Urinary bladder (tissue), 4 donors: ENCODE measurements around the gene RNASEH1. TPM values are rescaled to one million over a fixed set of nuclear protein-coding genes. Genes with fewer than 3 reads are reported as not detected.
"Not testable (repeated sequence)": the region's sequence is repeated elsewhere in the genome, so short reads cannot be mapped to it uniquely, and the experiment has no call there.

Source experiments
- DNase-seq: peaks from one replicate; pipeline ENCODE4 v3.0.0-alpha.2; 2015; ENCODE audit errors: extremely low spot score
- H3K27ac ChIP-seq: one replicate; pipeline ENCODE4 v1.5.1; 2013; ENCODE audit warnings: low read depth, mild to moderate bottlenecking, moderate library complexity
- H3K36me3 ChIP-seq: one replicate; pipeline ENCODE4 v1.6.1; 2013; ENCODE audit warnings: mild to moderate bottlenecking, moderate library complexity; ENCODE audit not compliant: insufficient read depth
- H3K4me1 ChIP-seq: one replicate; pipeline ENCODE4 v1.6.1; 2013; ENCODE audit warnings: mild to moderate bottlenecking, moderate library complexity; ENCODE audit not compliant: insufficient read depth
- H3K4me3 ChIP-seq: one replicate; pipeline ENCODE4 v1.5.1; 2013; ENCODE audit warnings: low read depth, low read length
- WGBS: extraction: QIAGEN DNeasy Blood & Tissue Kit; methylation state at CpG from one replicate; pipeline ENCODE4 v1.1.7; 2013; 5-methylcytosine and 5-hydroxymethylcytosine counted together
- polyA plus RNA-seq: library from polyadenylated mRNA; stranded (reverse); fragments of 200-250 nt; gene quantifications from one replicate; pipeline ENCODE4 v1.2.3, GENCODE V29; 2013
- total RNA-seq: library from RNA; depleted of rRNA; stranded (reverse); fragments of >200 nt; gene quantifications from one replicate; pipeline ENCODE4 v1.2.3, GENCODE V29; 2014
- donor health status: healthy with polysubstance abuse.
- donor health status: healthy.

Gene RNASEH1
- total and polyA plus RNA-seq, 2 donors = 18.1 to 22.2 TPM

DNA sequence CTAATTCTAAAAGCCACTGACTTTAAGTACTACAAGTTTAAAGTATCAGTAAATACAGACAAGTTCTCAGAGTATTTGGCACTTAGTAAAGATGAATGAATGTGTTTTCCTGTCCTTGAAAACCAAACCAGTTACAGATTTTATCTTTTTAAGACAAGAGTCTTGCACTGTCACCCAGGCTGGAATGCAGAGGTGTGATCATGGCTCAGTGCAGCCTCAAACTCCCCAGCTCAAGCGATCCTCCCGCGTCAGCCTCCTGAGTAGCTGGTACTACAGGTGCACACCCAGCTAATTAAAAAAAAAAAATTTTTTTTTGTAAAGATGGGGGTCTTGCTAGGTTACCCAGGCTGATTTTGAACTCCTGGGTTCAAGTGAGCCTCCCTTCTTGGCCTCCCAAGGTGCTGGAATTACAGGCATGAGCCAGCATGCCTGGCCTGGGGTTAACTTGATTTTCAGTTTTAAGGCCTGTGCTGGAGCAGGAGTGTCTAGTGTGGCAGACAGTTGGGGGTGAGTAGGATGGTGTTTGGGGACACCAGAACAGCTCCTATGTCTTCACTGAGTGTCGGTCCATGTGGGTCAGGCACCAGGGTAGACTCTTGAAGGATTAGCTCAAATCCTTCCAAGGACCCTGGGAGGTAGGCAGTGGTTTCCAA lies 26.6 kb upstream of the RNASEH1 start:
- no peak for DNase-seq
- peaks cover 1% of the 10 kb centered on the region for H3K4me1 ChIP-seq
- peaks cover 8% of the 10 kb centered on the region for H3K36me3 ChIP-seq
- H3K27ac ChIP-seq = peak overlapping the region; percentile 64
- no peak overlapping the region for H3K4me3 ChIP-seq
- WGBS = 39% methylated on average over 4 of the region's 4 CpGs

DNA sequence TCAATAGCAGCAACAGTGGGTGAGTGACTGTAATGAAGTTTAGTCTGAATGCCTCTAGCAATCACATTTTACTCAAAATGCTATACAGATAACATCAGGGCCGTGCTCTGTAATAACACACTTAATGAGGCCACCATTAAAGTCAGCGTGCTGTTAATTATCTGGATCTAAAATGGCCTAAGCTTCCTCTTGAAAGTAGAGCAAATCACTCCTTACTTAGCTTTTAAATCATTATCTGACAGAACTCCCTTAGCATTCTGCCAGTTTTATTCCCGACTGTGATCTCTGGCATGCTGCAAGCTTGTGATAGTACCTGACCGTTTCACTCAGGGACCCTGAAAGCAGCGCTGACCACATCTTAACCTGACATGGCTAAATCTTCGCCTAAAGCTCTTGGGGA lies 25.9 kb upstream of the RNASEH1 start:
- WGBS = 64% methylated on average over 6 of the region's 6 CpGs
- H3K27ac ChIP-seq = no peak overlapping the region
- DNase-seq = no peak
- no peak overlapping the region for H3K4me3 ChIP-seq
- H3K36me3 ChIP-seq = peaks cover 9% of the 10 kb centered on the region
- peaks cover 1% of the 10 kb centered on the region for H3K4me1 ChIP-seq

DNA sequence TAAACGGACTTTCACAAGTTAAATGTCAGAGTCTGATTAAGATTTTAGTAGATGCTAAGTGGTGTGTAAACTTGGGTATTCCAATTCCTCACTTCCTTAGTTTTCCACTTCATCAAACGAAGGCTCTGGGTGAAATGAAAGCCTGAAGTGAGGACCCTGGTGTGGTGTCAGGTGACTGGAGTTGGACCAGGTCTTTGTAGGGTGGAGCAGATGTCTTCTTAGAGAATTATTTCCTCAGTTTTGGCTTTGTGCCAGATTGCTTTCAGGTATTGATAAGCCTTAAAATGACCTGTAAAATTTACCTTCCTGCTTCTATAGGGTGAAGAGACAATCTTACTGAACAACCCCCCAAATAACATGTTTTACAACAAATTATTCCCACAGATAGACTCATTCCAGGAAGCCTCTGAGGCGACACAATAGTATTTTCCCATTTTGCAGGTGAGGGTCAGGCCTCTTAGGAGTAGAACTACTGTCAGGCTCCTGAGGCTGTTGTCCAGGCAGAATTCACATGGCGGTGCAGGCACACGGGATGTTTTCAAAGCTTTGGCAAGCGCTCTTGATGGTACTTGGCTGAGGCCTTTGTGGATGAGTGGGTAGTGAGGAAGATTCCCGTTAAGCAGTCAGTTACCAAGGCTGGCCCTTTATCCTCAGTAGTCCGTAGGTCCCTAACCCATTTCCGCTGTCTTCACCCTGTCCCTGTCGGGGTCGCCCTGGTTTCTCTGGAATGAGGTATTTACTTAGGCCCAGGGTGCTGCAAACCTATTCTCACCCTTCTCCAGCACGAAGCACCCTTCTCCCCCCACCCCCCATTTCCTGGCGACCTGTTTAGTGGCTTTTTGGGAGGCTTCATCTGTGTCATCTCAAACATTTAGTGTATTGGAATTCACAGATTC lies 23.5 kb upstream of the RNASEH1 start:
- Histone ChIP-seq H3K4me1 (peaks cover 1% of the 10 kb centered on the region), H3K36me3 (peaks cover 16% of the 10 kb centered on the region)

DNA sequence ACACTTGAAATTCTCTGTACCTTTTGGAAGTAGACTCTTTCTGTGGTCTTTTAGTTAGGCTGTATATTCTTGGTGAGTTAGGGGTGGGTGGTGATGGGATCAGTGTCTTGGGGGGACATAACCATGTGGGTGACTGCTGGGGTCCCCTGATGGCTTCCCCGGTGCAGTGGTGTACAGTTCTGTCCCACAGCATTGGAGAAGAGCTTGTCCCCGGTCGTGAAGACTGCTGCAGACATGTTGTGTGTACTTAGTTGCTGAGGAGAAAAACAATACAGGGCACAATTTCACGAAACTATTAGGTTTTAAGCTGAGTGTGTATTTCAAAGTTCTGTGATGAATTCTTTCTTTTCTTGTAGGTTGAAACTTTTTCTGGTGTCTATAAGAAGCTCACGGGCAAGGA lies 22.3 kb upstream of the RNASEH1 start:
- Histone ChIP-seq H3K4me1 (peaks cover 1% of the 10 kb centered on the region), H3K4me3 (no peak overlapping the region), H3K36me3 (peaks cover 16% of the 10 kb centered on the region), H3K27ac (no peak overlapping the region)
- DNase-seq = no peak
- WGBS = 75% methylated on average over 5 of the region's 5 CpGs

More for the DNA sequence above, 23.5 kb upstream of the RNASEH1 start:
- Histone ChIP-seq H3K4me3 (no peak overlapping the region), H3K27ac (no peak overlapping the region)
- no peak for DNase-seq
- WGBS = 83% methylated on average over 13 of the region's 13 CpGs

GRCh38 chr2:3578987-3579386 lies 20.9 kb upstream of the RNASEH1 start:
- Histone ChIP-seq H3K4me1 (no peaks in the 10 kb centered on the region), H3K36me3 (peaks cover 16% of the 10 kb centered on the region), H3K27ac (no peak overlapping the region), H3K4me3 (no peak overlapping the region)
- WGBS = 81% methylated on average over 5 of the region's 5 CpGs
- DNase-seq = no peak

DNA sequence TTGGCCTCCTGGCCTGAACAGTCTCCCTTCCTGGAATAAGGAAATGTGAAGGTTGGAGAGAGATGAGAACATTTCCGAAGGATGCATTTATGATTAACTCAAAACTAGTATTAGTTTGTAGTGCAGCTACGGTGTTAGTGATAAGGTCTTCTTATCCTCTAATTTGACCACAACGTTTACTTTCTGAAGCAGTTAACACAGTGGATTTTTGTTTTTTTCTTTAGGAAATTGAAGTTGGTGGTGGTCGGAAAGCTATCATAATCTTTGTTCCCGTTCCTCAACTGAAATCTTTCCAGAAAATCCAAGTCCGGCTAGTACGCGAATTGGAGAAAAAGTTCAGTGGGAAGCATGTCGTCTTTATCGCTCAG lies 18.1 kb upstream of the RNASEH1 start:
- H3K36me3 ChIP-seq = peaks cover 14% of the 10 kb centered on the region
- not testable (repeated sequence) for H3K4me1 ChIP-seq, DNase-seq, H3K27ac ChIP-seq
- H3K4me3 ChIP-seq = peak overlapping the region; percentile 78
- 61% methylated on average over 10 of the region's 10 CpGs for WGBS

DNA sequence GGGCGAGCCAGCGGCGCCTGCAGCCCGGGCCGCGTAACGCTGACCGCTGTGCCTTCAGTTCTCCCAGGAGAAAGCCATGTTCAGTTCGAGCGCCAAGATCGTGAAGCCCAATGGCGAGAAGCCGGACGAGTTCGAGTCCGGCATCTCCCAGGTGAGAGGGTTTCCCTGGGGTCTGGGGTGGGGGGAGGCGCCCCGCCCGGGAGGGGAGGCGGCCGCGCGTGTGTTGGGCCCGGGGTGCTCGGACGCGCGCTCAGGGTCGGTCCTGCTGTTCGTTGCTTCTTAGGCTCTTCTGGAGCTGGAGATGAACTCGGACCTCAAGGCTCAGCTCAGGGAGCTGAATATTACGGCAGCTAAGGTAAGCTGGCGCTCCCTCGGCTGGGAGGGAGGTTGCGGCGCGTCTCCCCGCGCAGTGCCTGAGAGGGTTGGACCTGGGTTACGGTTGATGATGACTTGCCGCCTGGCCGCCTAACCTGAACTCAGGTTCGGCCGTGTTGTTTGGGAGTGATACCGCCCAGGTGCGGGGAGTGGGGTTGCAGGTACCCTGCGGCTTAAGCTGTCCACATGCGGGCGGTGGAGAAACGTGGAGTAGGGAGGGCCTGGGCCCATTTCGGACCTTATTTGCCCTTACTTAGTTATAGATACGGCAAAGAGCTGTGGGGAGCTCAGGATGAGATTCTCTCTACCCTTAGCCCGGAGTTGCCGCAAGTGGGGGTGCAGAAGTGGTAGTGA lies 17.6 kb upstream of the RNASEH1 start:
- Histone ChIP-seq H3K27ac (peak overlapping the region; percentile 82), H3K36me3 (peaks cover 14% of the 10 kb centered on the region), H3K4me1 (no peaks in the 10 kb centered on the region), H3K4me3 (peak overlapping the region; percentile 78)
- no peak for DNase-seq
- 1% methylated on average over 54 of the region's 54 CpGs for whole genome bisulfite sequencing

DNA sequence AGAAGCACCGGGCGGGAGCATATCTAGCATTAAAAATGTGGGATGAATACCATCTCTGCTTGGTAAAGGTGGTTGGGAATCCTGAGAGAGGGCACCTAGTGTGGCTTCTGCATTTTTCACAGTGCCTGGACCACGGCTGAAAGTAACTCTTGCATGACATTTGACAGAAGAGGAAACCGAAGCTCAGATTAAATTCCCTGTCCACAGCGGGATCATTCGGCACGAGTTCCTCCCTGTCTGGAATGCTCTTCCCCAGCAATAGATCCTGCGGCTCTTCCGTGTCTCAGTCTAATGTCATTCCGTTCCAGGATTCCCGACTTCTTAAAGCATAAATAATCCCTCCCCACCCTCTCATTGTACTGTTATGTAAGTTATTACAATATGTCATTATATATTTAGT lies 16.0 kb upstream of the RNASEH1 start:
- Histone ChIP-seq H3K36me3 (peaks cover 7% of the 10 kb centered on the region), H3K4me3 (no peak overlapping the region), H3K4me1 (no peaks in the 10 kb centered on the region), H3K27ac (no peak overlapping the region)
- 93% methylated on average over 11 of the region's 11 CpGs for WGBS
- no peak for DNase-seq

DNA sequence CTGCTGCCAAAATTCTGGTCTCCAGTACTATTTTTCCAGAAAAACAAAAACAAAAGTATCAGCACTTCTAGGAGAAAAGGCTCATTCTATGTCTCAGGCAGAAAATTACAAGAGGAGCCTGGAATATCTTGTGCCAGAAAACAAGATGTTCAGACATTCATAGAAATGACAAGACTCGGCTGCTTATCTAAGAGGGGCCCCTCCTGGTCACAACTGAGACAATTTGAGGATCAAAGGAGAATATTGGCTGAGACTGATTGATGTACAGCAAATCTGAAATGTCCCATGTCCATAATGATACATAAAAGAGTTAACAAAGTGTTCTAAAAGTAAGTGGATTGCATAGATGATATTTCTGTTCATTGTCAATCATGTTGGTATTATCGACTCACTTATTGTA lies 14.5 kb upstream of the RNASEH1 start:
- Histone ChIP-seq H3K4me1 (no peaks in the 10 kb centered on the region), H3K27ac (no peak overlapping the region), H3K4me3 (no peak overlapping the region), H3K36me3 (peaks cover 4% of the 10 kb centered on the region)
- WGBS = 61% methylated on average over 2 of the region's 2 CpGs
- no peak for DNase-seq

DNA sequence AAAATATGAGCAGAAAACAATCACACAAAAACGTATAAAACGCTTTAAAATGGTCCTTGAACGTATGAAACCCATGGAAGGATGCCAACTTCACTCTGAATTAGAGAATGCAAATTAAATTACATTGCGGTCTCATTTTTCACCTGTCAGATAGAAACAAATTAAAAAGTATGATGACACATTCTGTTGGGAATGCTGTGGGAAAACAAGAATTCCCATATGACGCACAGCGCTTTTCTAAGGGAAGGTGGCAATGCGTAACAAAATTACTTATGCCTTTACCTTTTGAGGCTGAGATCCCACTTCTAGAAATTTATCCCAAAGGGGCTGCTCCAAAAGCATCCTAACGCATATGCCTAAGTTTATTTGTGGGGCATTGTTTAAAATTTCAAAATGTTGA lies 13.2 kb upstream of the RNASEH1 start:
- no peak for DNase-seq
- Histone ChIP-seq H3K36me3 (no peaks in the 10 kb centered on the region), H3K4me3 (no peak overlapping the region), H3K4me1 (no peaks in the 10 kb centered on the region), H3K27ac (no peak overlapping the region)
- 80% methylated on average over 8 of the region's 8 CpGs for whole genome bisulfite sequencing

GRCh38 chr2:3569656-3570055 lies 11.5 kb upstream of the RNASEH1 start:
- DNase-seq, H3K4me3 ChIP-seq, H3K36me3 ChIP-seq, H3K4me1 ChIP-seq, H3K27ac ChIP-seq: not testable (repeated sequence)
- WGBS = 95% methylated on average over 18 of the region's 23 CpGs

- H3K4me1 ChIP-seq = no peaks in the 10 kb centered on the region
- H3K36me3 ChIP-seq = no peaks in the 10 kb centered on the region
- no peak for DNase-seq
- no peak overlapping the region for H3K4me3 ChIP-seq
- H3K27ac ChIP-seq = no peak overlapping the region
- 94% methylated on average over 9 of the region's 9 CpGs for WGBS
Measured at GRCh38 chr2:3566806-3567205, 8.7 kb upstream of the RNASEH1 start.

DNA sequence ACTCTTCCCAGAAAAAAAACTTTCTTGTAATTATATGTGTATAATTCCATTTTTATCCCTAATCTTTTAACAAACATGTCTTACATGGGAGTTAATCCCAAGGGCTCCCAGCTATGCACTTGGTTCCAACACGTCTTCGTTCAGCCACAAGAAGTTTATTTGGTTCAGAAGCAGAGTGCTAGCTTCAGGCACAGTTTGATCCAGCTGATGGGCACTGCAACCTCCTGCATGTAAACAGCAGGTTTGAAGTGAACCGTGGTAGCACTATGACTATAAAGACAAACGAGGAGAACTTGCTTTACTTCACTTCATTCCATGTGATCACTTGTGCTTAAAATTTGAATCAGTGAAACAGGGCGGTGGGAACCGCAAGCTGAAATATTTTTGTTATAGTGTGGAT lies 7.0 kb upstream of the RNASEH1 start:
- Histone ChIP-seq H3K4me1 (no peaks in the 10 kb centered on the region), H3K36me3 (no peaks in the 10 kb centered on the region), H3K27ac (no peak overlapping the region), H3K4me3 (no peak overlapping the region)
- 90% methylated on average over 6 of the region's 6 CpGs for WGBS
- DNase-seq = no peak
